Measurements from ENCODE around the gene HBA2. TPM values are rescaled to one million over a fixed set of nuclear protein-coding genes. Genes with fewer than 3 reads are reported as not detected.
A peak's percentile ranks its signal among the peaks of the same experiment; 100 is the strongest.

HBA2 gene
- total and polyA plus RNA-seq, 9 of the 15 experiments (the other 6 are each of a cell fraction or from before 2014, with no cell fraction given) = 40.4 to 853 (median 286) TPM

- TF ChIP-seq HMG20B (CRISPR knock-in tag; IDR thresholded peaks at IDR 0.05) (no peak), PTTG1 (tag; IDR thresholded peaks at IDR 0.05; ENCODE audit: low read depth) (no peak), ZNF584 (CRISPR knock-in tag; IDR thresholded peaks at IDR 0.05; ENCODE audit: low read depth) (no peak), HNRNPLL (IDR thresholded peaks at IDR 0.05; ENCODE audit: low read depth, low read length, poor library complexity, severe bottlenecking) (no peak), ZNF318 (IDR thresholded peaks at IDR 0.05; ENCODE audit: borderline replicate concordance in 1 of 2, low read depth in 1 of 2) (no peak), HDAC8 (tag; IDR thresholded peaks at IDR 0.05) (no peak), SFPQ (IDR thresholded peaks at IDR 0.05; ENCODE audit: low read depth, low read length) (no peak), PKNOX1 (IDR thresholded peaks at IDR 0.05) (peak; percentile 41; the same call in 1 of the 2 replicates), JUN (IDR thresholded peaks at IDR 0.05; ENCODE audit: borderline replicate concordance, low read depth, low read length) (no peak), JUN (CRISPR knock-in tag; IDR thresholded peaks at IDR 0.05; ENCODE audit: borderline replicate concordance) (no peak), LARP7 (IDR thresholded peaks at IDR 0.05) (no peak), ZNF134 (CRISPR knock-in tag; conservative IDR thresholded peaks at IDR 0.05) (no peak), DDX20 (tag; IDR thresholded peaks at IDR 0.05; ENCODE audit: low read depth) (no peak), ZBTB17 (CRISPR knock-in tag; IDR thresholded peaks at IDR 0.05) (0 out of 2 replicates have a peak, but pooled peaks have one; percentile 57), ZNF224 (CRISPR knock-in tag; IDR thresholded peaks at IDR 0.05) (no peak), KLF16 (IDR thresholded peaks at IDR 0.05) (no peak), CCAR2 (IDR thresholded peaks at IDR 0.05; ENCODE audit: low read depth, low read length) (no peak)
Observed at GRCh38 chr16:144797-145252, 27.9 kb upstream of the HBA2 start (continued).
